Ovary (tissue), 3 donors: ENCODE measurements around the gene USP6.

Experiments
- EP300 ChIP-seq: sonication (generic); formaldehyde crosslinking; IDR thresholded peaks from one replicate; pipeline ENCODE4 v1.6.1; 2017; ENCODE audit warnings: antibody characterized with exemption
- POLR2A ChIP-seq: fragments of 450-650 bp; IDR thresholded peaks from one replicate; pipeline ENCODE4 v1.6.1; 2017; ENCODE audit warnings: antibody characterized with exemption, mild to moderate bottlenecking, moderate library complexity
- TF ChIP-seq, protein P1 (sequence below), 3 donors: fragments of 450-650 bp in 2 of 3; fragments of 200-600 bp in 1 of 3; IDR thresholded peaks; one replicate each; pipeline versions ENCODE4 v1.5.1 to v1.8.0; 2016 to 2022; ENCODE audit warnings: antibody characterized with exemption in 3 of 3, mild to moderate bottlenecking in 1 of 3
- donor health status: DM: no; HTN: no; CAD: no.

DNA sequence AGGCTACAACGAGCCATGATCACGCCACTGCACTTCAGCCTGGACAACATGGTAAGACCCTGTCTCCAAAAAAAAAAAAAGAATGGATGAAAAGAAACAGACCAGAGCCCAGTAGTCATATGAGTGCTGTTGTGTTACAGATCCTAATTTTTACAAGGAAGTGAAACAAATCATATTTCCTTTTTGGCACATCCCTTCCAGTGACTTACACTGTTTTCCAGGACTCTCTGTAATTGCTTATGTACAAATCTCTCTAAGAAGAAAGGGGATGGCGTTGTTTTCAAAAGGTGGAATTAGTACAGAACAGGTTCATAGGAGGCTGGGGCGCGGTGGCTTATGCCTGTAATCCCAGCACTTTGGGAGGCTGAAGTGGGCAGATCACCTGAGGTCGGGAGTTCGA lies 95.6 kb downstream of the USP6 start:
- no peak for TF ChIP-seq POLR2A
- TF ChIP-seq EP300, result no peak
- TF ChIP-seq, protein P1, sequence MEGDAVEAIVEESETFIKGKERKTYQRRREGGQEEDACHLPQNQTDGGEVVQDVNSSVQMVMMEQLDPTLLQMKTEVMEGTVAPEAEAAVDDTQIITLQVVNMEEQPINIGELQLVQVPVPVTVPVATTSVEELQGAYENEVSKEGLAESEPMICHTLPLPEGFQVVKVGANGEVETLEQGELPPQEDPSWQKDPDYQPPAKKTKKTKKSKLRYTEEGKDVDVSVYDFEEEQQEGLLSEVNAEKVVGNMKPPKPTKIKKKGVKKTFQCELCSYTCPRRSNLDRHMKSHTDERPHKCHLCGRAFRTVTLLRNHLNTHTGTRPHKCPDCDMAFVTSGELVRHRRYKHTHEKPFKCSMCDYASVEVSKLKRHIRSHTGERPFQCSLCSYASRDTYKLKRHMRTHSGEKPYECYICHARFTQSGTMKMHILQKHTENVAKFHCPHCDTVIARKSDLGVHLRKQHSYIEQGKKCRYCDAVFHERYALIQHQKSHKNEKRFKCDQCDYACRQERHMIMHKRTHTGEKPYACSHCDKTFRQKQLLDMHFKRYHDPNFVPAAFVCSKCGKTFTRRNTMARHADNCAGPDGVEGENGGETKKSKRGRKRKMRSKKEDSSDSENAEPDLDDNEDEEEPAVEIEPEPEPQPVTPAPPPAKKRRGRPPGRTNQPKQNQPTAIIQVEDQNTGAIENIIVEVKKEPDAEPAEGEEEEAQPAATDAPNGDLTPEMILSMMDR (IDR thresholded peaks at IDR 0.05), result no peak
